GM12878 (cell line): ENCODE results near the gene LRRC61. TPM values are rescaled to one million over a fixed set of nuclear protein-coding genes. Genes with fewer than 3 reads are reported as not detected.

ENCODE experiments used
- ATAC-seq: fragments of 200-7000 bp; cut with Tn5 transposase; 3 replicates; pipeline ENCODE4 v1.9.1; 2020; ENCODE audit warnings: mild to moderate bottlenecking, moderate library complexity
- BruUV-seq: library from RNA; stranded (reverse); fragments of 400-500 nt; replicated peaks from 2 replicates; lab custom pipeline; 2021; lab: Mats Ljungman, UMichigan
- CTCF ChIA-PET: fragments of 300-600 bp; sonication (Branson Sonifier 250); formaldehyde crosslinking; extraction: SDS; loops from one replicate; lab custom pipeline; 2021; ENCODE audit warnings: inconsistent platforms; lab: Yijun Ruan, JAX
- POLR2A ChIA-PET: fragments of 350-600 bp; formaldehyde crosslinking; extraction: SDS; loops from one replicate; lab custom pipeline; 2021; ENCODE audit warnings: inconsistent platforms; lab: Charles Lee
- RAD21 ChIA-PET: fragments of 300-600 bp; sonication (Branson Sonifier 250); formaldehyde crosslinking; loops from one replicate; lab custom pipeline; 2023; ENCODE audit warnings: antibody characterized with exemption; ENCODE audit not compliant: unreplicated experiment; lab: Charles Lee
- SMC1A ChIA-PET: fragments of 300-600 bp; sonication (Branson Sonifier 250); formaldehyde crosslinking; loops from one replicate; lab custom pipeline; 2023; ENCODE audit not compliant: unreplicated experiment, uncharacterized antibody; lab: Charles Lee
- DNase-seq: peaks from one replicate; pipeline ENCODE4 v3.0.0-alpha.2; 2011; ENCODE audit warnings: low read depth, low spot score
- FAIRE-seq: peaks from 3 replicates; lab custom pipeline; 2011; peaks lifted over from hg19 to GRCh38; lab: Jason Lieb, UNC
- H2AFZ ChIP-seq: 2 replicates; pipeline ENCODE4 v1.6.0; 2011; ENCODE audit warnings: low read depth, low read length, control low read depth; ENCODE audit not compliant: control insufficient read depth
- H3K27ac ChIP-seq: 2 replicates; pipeline ENCODE4 v1.5.1; 2011; ENCODE audit warnings: control low read depth; ENCODE audit not compliant: control insufficient read depth, insufficient read depth
- H3K27me3 ChIP-seq, 2 experiments: replicated peaks in 1 of 2; 2 replicates each; pipeline versions ENCODE4 v1.6.0 to v1.6.1; 2011; ENCODE audit warnings: low read length in 1 of 2; ENCODE audit not compliant: control insufficient read depth in 2 of 2, insufficient read depth in 2 of 2
- H3K36me3 ChIP-seq, 2 experiments: 2 replicates each; pipeline ENCODE4 v1.5.1; 2011; ENCODE audit warnings: low read length in 1 of 2; ENCODE audit not compliant: control insufficient read depth in 2 of 2, insufficient read depth in 2 of 2
- H3K4me1 ChIP-seq: 2 replicates; pipeline ENCODE4 v1.6.1; 2011; ENCODE audit warnings: mild to moderate bottlenecking, low read length, moderate library complexity, mixed read lengths; ENCODE audit not compliant: control insufficient read depth, insufficient read depth
- H3K4me2 ChIP-seq: 2 replicates; pipeline ENCODE4 v1.6.0; 2011; ENCODE audit warnings: control low read depth; ENCODE audit not compliant: control insufficient read depth, insufficient read depth
- H3K4me3 ChIP-seq: fragments of 200-600 bp; sonication (generic); 2 replicates; pipeline ENCODE4 v1.5.1; 2016
- H3K79me2 ChIP-seq: 2 replicates; pipeline ENCODE4 v1.6.0; 2011; ENCODE audit warnings: low read length; ENCODE audit not compliant: control insufficient read depth, insufficient read depth
- H3K9ac ChIP-seq: 2 replicates; pipeline ENCODE4 v1.8.0; 2011; ENCODE audit warnings: low read length, control low read depth, mixed read lengths; ENCODE audit not compliant: control insufficient read depth, insufficient read depth
- H3K9me3 ChIP-seq: replicated peaks from 3 replicates; pipeline ENCODE4 v1.5.1; 2011; ENCODE audit warnings: mild to moderate bottlenecking, low read length; ENCODE audit not compliant: control insufficient read depth, insufficient read depth
- H4K20me1 ChIP-seq: 2 replicates; pipeline ENCODE4 v1.6.0; 2011; ENCODE audit not compliant: control insufficient read depth, insufficient read depth
- CREB1 ChIP-seq: IDR thresholded peaks from 2 replicates; pipeline ENCODE4 v1.6.1; 2012; ENCODE audit warnings: low read depth, mild to moderate bottlenecking, inconsistent platforms
- CTCF ChIP-seq, 3 experiments: IDR thresholded peaks in 2 of 3; conservative IDR thresholded peaks in 1 of 3; 2 replicates each; pipeline ENCODE4 v1.5.1; 2011; ENCODE audit warnings: low read depth in 3 of 3, low read length in 3 of 3, mild to moderate bottlenecking in 3 of 3, control low read depth in 2 of 3, moderate library complexity in 2 of 3, inconsistent platforms in 1 of 3, mixed read lengths in 1 of 3; ENCODE audit not compliant: control insufficient read depth in 2 of 3, insufficient read depth in 1 of 3; ENCODE audit errors: extremely low read depth in 1 of 3
- EZH2 ChIP-seq: IDR thresholded peaks from 2 replicates; pipeline ENCODE4 v1.6.1; 2012; ENCODE audit warnings: low read depth, mild to moderate bottlenecking, control low read depth, inconsistent platforms, low read length, borderline replicate concordance; ENCODE audit not compliant: control insufficient read depth
- GABPA ChIP-seq: IDR thresholded peaks from 2 replicates; pipeline ENCODE4 v1.6.1; 2014; ENCODE audit warnings: antibody characterized with exemption, low read depth, mild to moderate bottlenecking, inconsistent platforms
- NFYA ChIP-seq: IDR thresholded peaks from 2 replicates; pipeline ENCODE4 v1.6.1; 2011; ENCODE audit warnings: low read depth, mild to moderate bottlenecking, low read length, improper control_type of control experiment, borderline replicate concordance
- POLR2AphosphoS5 ChIP-seq: IDR thresholded peaks from 2 replicates; pipeline ENCODE4 v1.6.1; 2011; ENCODE audit warnings: mild to moderate bottlenecking, low read length, inconsistent platforms
- SP1 ChIP-seq: IDR thresholded peaks from one replicate; pipeline ENCODE4 v1.6.1; 2011; ENCODE audit warnings: low read depth, low read length
- ZBED1 ChIP-seq: IDR thresholded peaks from 2 replicates; pipeline ENCODE4 v1.6.1; 2016; ENCODE audit warnings: borderline replicate concordance
- ZNF384 ChIP-seq: IDR thresholded peaks from 2 replicates; pipeline ENCODE4 v1.6.1; 2012; ENCODE audit warnings: low read depth, mild to moderate bottlenecking, low read length, improper control_type of control experiment, borderline replicate concordance
- WGBS: methylation state at CpG from one replicate; pipeline ENCODE4 v1.1.6; 2016; ENCODE audit warnings: low lambda C conversion rate; ENCODE audit not compliant: insufficient replicate concordance, insufficient coverage; ENCODE audit errors: missing lambda C conversion rate; 5-methylcytosine and 5-hydroxymethylcytosine counted together
- in situ Hi-C: fragments of 300-500 bp; cut with MboI; formaldehyde crosslinking; loops from 9 replicates; pipeline ENCODE4 v1.14.3; 2018; ENCODE audit warnings: mixed read lengths
- intact Hi-C: fragments of 100-400 bp; cut with micrococcal nuclease; formaldehyde crosslinking; loops from one replicate; pipeline ENCODE4 v1.14.2; 2022; ENCODE audit not compliant: unreplicated experiment
- polyA plus RNA-seq, 11 experiments: library from polyadenylated mRNA; depleted of rRNA in 4 of 11; unstranded in 6 of 11; stranded (reverse) in 5 of 11; fragments of >200 nt; fragmentation: Nextera tagmentation in 4 of 11; fragmentation: Illumina TruSeq in 1 of 11; extraction: Ambion mirVana in 4 of 11; extraction: Trizol in 1 of 11; gene quantifications; 1 replicate in 1 of 11; 2 replicates in 10 of 11; pipeline versions ENCODE4 v1.2.1 to v1.2.3, GENCODE V29; 2011 to 2016; ENCODE audit warnings: inconsistent platforms in 2 of 11, missing spikeins in 2 of 11, low read depth in 1 of 11
- total RNA-seq, 4 experiments: library from RNA; depleted of rRNA in 3 of 4; stranded (reverse); fragments of >200 nt in 3 of 4; fragmentation: Illumina TruSeq in 1 of 4; extraction: Trizol in 1 of 4; gene quantifications; 2 replicates each; pipeline versions ENCODE4 v1.2.1 to v1.2.3, GENCODE V29; 2013 to 2021
- TF ChIP-seq, protein P1 (sequence below): IDR thresholded peaks from 2 replicates; pipeline ENCODE4 v1.6.1; 2011; ENCODE audit warnings: borderline replicate concordance, low read depth, mild to moderate bottlenecking, moderate library complexity, mixed read lengths, low read length; ENCODE audit not compliant: insufficient read depth; ENCODE audit errors: extremely low read length
- TF ChIP-seq, protein P2 (sequence below): IDR thresholded peaks from 2 replicates; pipeline ENCODE4 v1.6.1; 2012; ENCODE audit warnings: low read depth, low read length, improper control_type of control experiment

Gene LRRC61
- total and polyA plus RNA-seq, 10 of the 15 experiments (the other 5 are each of a cell fraction or from before 2014, with no cell fraction given): 1.4 to 54.2 (median 21.8) TPM

- BruUV-seq: no TSS peak
- CTCF ChIA-PET: interaction anchor here (1.7 kb wide), 1 partner anchor 15 kb away, joined by 4 read pairs; no protein-coding TSS in a partner anchor
- POLR2A ChIA-PET: interaction anchor here (0.6 kb wide), 1 partner anchor 25 kb away, joined by 6 read pairs; no protein-coding TSS in a partner anchor
Measured at GRCh38 chr7:150341263-150342120, 18.3 kb downstream of the LRRC61 start, which contains the start of gene RARRES2. RARRES2 (minus strand) TSS chr7:150341629; CDS start chr7:150340609, 1,020 bp downstream.

GRCh38 chr7:150342121-150342408 lies 18.9 kb downstream of the LRRC61 start:
- no peak overlapping the region for H3K9ac ChIP-seq
- H4K20me1 ChIP-seq: no peaks in the 10 kb centered on the region
- no peak for DNase-seq
- intact Hi-C loops: no loop called here
- peaks cover 0 to 3% of the 10 kb centered on the region in 2 experiments; a peak in 2 of 4 replicates for H3K36me3 ChIP-seq
- ChIA-PET CTCF (interaction anchor here (1.7 kb wide), 1 partner anchor 14 kb away, joined by 4 read pairs; no protein-coding TSS in a partner anchor), POLR2A (interaction anchor here (0.6 kb wide), 1 partner anchor 26 kb away, joined by 6 read pairs; no protein-coding TSS in a partner anchor), SMC1A (interaction anchor here (0.7 kb wide), 1 partner anchor 14 kb away, joined by 4 read pairs; no protein-coding TSS in a partner anchor), RAD21 (no interaction called here)
- H3K9me3 ChIP-seq: peaks cover 5% of the 10 kb centered on the region; the same call in 2 of the 3 replicates
- H2AFZ ChIP-seq: no peak overlapping the region
- FAIRE-seq: no peak
- no peak overlapping the region for H3K4me2 ChIP-seq
- in situ Hi-C loops: no loop called here
- WGBS: 90% methylated on average over 9 of the region's 9 CpGs
- H3K79me2 ChIP-seq: no peaks in the 10 kb centered on the region
- H3K27ac ChIP-seq: no peak overlapping the region
- H3K4me1 ChIP-seq: peaks cover 8% of the 10 kb centered on the region
- peaks cover 0 to 5% of the 10 kb centered on the region in 2 experiments; a peak in 3 of 4 replicates for H3K27me3 ChIP-seq
- no peak for ATAC-seq
- no TSS peak for BruUV-seq
- no peak overlapping the region for H3K4me3 ChIP-seq
- TF ChIP-seq, protein P1, sequence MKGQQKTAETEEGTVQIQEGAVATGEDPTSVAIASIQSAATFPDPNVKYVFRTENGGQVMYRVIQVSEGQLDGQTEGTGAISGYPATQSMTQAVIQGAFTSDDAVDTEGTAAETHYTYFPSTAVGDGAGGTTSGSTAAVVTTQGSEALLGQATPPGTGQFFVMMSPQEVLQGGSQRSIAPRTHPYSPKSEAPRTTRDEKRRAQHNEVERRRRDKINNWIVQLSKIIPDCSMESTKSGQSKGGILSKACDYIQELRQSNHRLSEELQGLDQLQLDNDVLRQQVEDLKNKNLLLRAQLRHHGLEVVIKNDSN: no peak
- TF ChIP-seq ZNF384 (no peak), NFYA (no peak), EZH2 (no peak), ZBED1 (no peak), CTCF (IDR thresholded peaks at IDR 0.05 in 2 of 3, conservative IDR thresholded peaks at IDR 0.05 in 1 of 3; ENCODE audit: control insufficient read depth in 2 of 3, extremely low read depth in 1 of 3, insufficient read depth in 1 of 3, low read depth in 3 of 3, low read length in 3 of 3) (no peak), POLR2AphosphoS5 (no peak)
- TF ChIP-seq, protein P2, sequence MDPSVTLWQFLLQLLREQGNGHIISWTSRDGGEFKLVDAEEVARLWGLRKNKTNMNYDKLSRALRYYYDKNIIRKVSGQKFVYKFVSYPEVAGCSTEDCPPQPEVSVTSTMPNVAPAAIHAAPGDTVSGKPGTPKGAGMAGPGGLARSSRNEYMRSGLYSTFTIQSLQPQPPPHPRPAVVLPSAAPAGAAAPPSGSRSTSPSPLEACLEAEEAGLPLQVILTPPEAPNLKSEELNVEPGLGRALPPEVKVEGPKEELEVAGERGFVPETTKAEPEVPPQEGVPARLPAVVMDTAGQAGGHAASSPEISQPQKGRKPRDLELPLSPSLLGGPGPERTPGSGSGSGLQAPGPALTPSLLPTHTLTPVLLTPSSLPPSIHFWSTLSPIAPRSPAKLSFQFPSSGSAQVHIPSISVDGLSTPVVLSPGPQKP: no peak

More at GRCh38 chr7:150341263-150342120, 18.3 kb downstream of the LRRC61 start, which contains the start of gene RARRES2:
- Histone ChIP-seq H3K4me2 (0 out of 2 replicates have a peak within 1 kb of the TSS, but pooled peaks have one; percentile 13), H4K20me1 (no peaks in the 10 kb centered on the region), H3K36me3 (peaks cover 0 to 7% of the 10 kb centered on the region in 2 experiments; a peak in 2 of 4 replicates)
- DNase-seq (no peak), FAIRE-seq (no peak)
- in situ Hi-C loops: no loop called here
- TF ChIP-seq CREB1 (no peak), GABPA (no peak), SP1 (no peak)
- TF ChIP-seq, all 136 proteins: peak for 0
- Histone ChIP-seq H3K27me3 (peaks cover 0 to 5% of the 10 kb centered on the region in 2 experiments; a peak in 3 of 4 replicates), H2AFZ (no peak within 1 kb of the TSS), H3K9ac (no peak within 1 kb of the TSS), H3K79me2 (no peaks in the 10 kb centered on the region), H3K9me3 (peaks cover 5% of the 10 kb centered on the region; the same call in 2 of the 3 replicates), H3K27ac (no peak within 1 kb of the TSS), H3K4me1 (peaks cover 8% of the 10 kb centered on the region), H3K4me3 (no peak within 1 kb of the TSS)
- SMC1A ChIA-PET: no interaction called here
- 67% methylated on average over 24 of the region's 49 CpGs for WGBS
- no peak for ATAC-seq
- intact Hi-C loops: no loop called here
- RAD21 ChIA-PET: no interaction called here
